IMR-90 (cell line): ENCODE measurements around the gene PLCH1. TPM values are rescaled to one million over a fixed set of nuclear protein-coding genes. Genes with fewer than 3 reads are reported as not detected.

Source experiments
- ATAC-seq: fragments of 200-7000 bp; cut with Tn5 transposase; 2 replicates; pipeline ENCODE4 v1.9.1; 2020; ENCODE audit warnings: low read depth, mild to moderate bottlenecking, moderate library complexity
- BruUV-seq: library from RNA; stranded (reverse); fragments of 400-500 nt; replicated peaks from 2 replicates; lab custom pipeline; 2021; lab: Mats Ljungman, UMichigan
- CTCF ChIA-PET: fragments of 300-600 bp; formaldehyde crosslinking; extraction: SDS; loops from one replicate; lab custom pipeline; 2021; ENCODE audit warnings: antibody characterized with exemption; lab: Yijun Ruan, JAX
- POLR2A ChIA-PET: fragments of 300-600 bp; sonication (Branson Sonifier 250); formaldehyde crosslinking; loops from one replicate; lab custom pipeline; 2022; ENCODE audit warnings: antibody characterized with exemption; ENCODE audit not compliant: unreplicated experiment; lab: Charles Lee
- DNase-seq: peaks from one replicate; pipeline ENCODE4 v3.0.0; 2013
- H2AFZ ChIP-seq: replicated peaks from 2 replicates; pipeline ENCODE3; 2013; ENCODE audit warnings: low read length, mild to moderate bottlenecking; ENCODE audit not compliant: poor library complexity
- H2AK5ac ChIP-seq: 2 replicates; pipeline ENCODE4 v1.6.1; 2013; ENCODE audit warnings: low read depth, low read length, inconsistent platforms
- H2AK9ac ChIP-seq: replicated peaks from 2 replicates; pipeline ENCODE3; 2013; ENCODE audit warnings: mild to moderate bottlenecking, low read depth, low read length, moderate library complexity; ENCODE audit not compliant: poor library complexity
- H2BK120ac ChIP-seq: 2 replicates; pipeline ENCODE4 v1.6.1; 2013; ENCODE audit warnings: low read depth, low read length, inconsistent platforms
- H2BK15ac ChIP-seq: 3 replicates; pipeline ENCODE4 v1.6.1; 2013; ENCODE audit warnings: low read depth, low read length, inconsistent platforms
- H2BK20ac ChIP-seq: 2 replicates; pipeline ENCODE4 v1.6.1; 2013; ENCODE audit warnings: low read depth, mild to moderate bottlenecking, inconsistent platforms, low read length, moderate library complexity
- H2BK5ac ChIP-seq: 2 replicates; pipeline ENCODE4 v1.6.1; 2013; ENCODE audit warnings: mild to moderate bottlenecking, low read depth, low read length, inconsistent platforms; ENCODE audit not compliant: poor library complexity, severe bottlenecking
- H3K14ac ChIP-seq: replicated peaks from 2 replicates; pipeline ENCODE4 v1.6.1; 2013; ENCODE audit warnings: low read depth, low read length, inconsistent platforms
- H3K18ac ChIP-seq: 2 replicates; pipeline ENCODE4 v1.6.1; 2013; ENCODE audit warnings: low read depth, low read length, control low read depth
- H3K23ac ChIP-seq: 2 replicates; pipeline ENCODE4 v1.6.1; 2013; ENCODE audit warnings: low read depth, low read length, inconsistent platforms
- H3K27ac ChIP-seq: 2 replicates; pipeline ENCODE4 v1.5.1; 2013; ENCODE audit warnings: mild to moderate bottlenecking, control low read depth, low read length; ENCODE audit not compliant: insufficient read depth
- H3K27me3 ChIP-seq: 2 replicates; pipeline ENCODE4 v1.6.1; 2013; ENCODE audit warnings: low read length; ENCODE audit not compliant: control insufficient read depth, insufficient read depth
- H3K36me3 ChIP-seq: 2 replicates; pipeline ENCODE4 v1.6.1; 2013; ENCODE audit warnings: low read length, mixed read lengths; ENCODE audit not compliant: control insufficient read depth, insufficient read depth
- H3K4ac ChIP-seq: 2 replicates; pipeline ENCODE4 v1.6.1; 2013; ENCODE audit warnings: low read depth, low read length, inconsistent platforms
- H3K4me1 ChIP-seq: 2 replicates; pipeline ENCODE4 v1.6.1; 2013; ENCODE audit warnings: low read length, mixed read lengths; ENCODE audit not compliant: control insufficient read depth, insufficient read depth
- H3K4me2 ChIP-seq: 2 replicates; pipeline ENCODE4 v1.6.1; 2013; ENCODE audit warnings: low read depth, mild to moderate bottlenecking, control low read depth, low read length, moderate library complexity
- H3K4me3 ChIP-seq: 2 replicates; pipeline ENCODE4 v1.5.1; 2013; ENCODE audit warnings: low read depth, mild to moderate bottlenecking, control low read depth, low read length, moderate library complexity; ENCODE audit not compliant: insufficient read depth
- H3K56ac ChIP-seq: 2 replicates; pipeline ENCODE4 v1.6.1; 2013; ENCODE audit warnings: low read length, inconsistent platforms; ENCODE audit not compliant: insufficient read depth; ENCODE audit errors: extremely low read depth
- H3K79me1 ChIP-seq, 2 experiments: 2 replicates each; pipeline ENCODE4 v1.6.1; 2013; ENCODE audit warnings: low read length in 2 of 2, inconsistent platforms in 1 of 2, low read depth in 1 of 2
- H3K9ac ChIP-seq: 2 replicates; pipeline ENCODE4 v1.6.1; 2013; ENCODE audit warnings: low read depth, low read length, control low read depth
- H3K9me1 ChIP-seq: 2 replicates; pipeline ENCODE4 v1.6.1; 2013; ENCODE audit warnings: low read length, inconsistent platforms; ENCODE audit not compliant: insufficient read depth
- H3K9me3 ChIP-seq: 2 replicates; pipeline ENCODE4 v1.6.1; 2013; ENCODE audit warnings: low read length; ENCODE audit not compliant: control insufficient read depth, insufficient read depth
- H4K20me1 ChIP-seq: 2 replicates; pipeline ENCODE4 v1.6.1; 2013; ENCODE audit warnings: low read length, inconsistent platforms; ENCODE audit not compliant: insufficient read depth
- H4K5ac ChIP-seq: 2 replicates; pipeline ENCODE4 v1.6.1; 2013; ENCODE audit warnings: mild to moderate bottlenecking, low read depth, low read length, control low read depth
- H4K8ac ChIP-seq, 2 experiments: 2 replicates each; pipeline ENCODE4 v1.6.1; 2013; ENCODE audit warnings: low read depth in 2 of 2, low read length in 2 of 2, control low read depth in 1 of 2, inconsistent platforms in 1 of 2
- H4K91ac ChIP-seq: 2 replicates; pipeline ENCODE4 v1.6.1; 2013; ENCODE audit warnings: low read depth, low read length, inconsistent platforms; ENCODE audit not compliant: insufficient read depth
- CEBPB ChIP-seq: IDR thresholded peaks from 2 replicates; pipeline ENCODE4 v1.6.1; 2012; ENCODE audit warnings: low read depth, low read length, improper control_type of control experiment
- CHD1 ChIP-seq: IDR thresholded peaks from 2 replicates; pipeline ENCODE4 v1.6.1; 2012; ENCODE audit warnings: low read depth, low read length, improper control_type of control experiment
- ELK1 ChIP-seq: fragments of 150-350 bp; IDR thresholded peaks from 2 replicates; pipeline ENCODE4 v1.6.1; 2016; ENCODE audit warnings: low read depth, mild to moderate bottlenecking, low read length, moderate library complexity, borderline replicate concordance
- FOS ChIP-seq: fragments of 150-350 bp; IDR thresholded peaks from 2 replicates; pipeline ENCODE4 v1.6.1; 2016; ENCODE audit warnings: low read depth, low read length
- MAFK ChIP-seq: IDR thresholded peaks from 2 replicates; pipeline ENCODE4 v1.6.1; 2012; ENCODE audit warnings: low read depth, low read length, improper control_type of control experiment
- MAZ ChIP-seq: IDR thresholded peaks from 2 replicates; pipeline ENCODE4 v1.6.1; 2012; ENCODE audit warnings: low read depth, mild to moderate bottlenecking, low read length, improper control_type of control experiment, moderate library complexity, borderline replicate concordance
- MXI1 ChIP-seq: IDR thresholded peaks from 2 replicates; pipeline ENCODE4 v1.6.1; 2012; ENCODE audit warnings: low read depth, mild to moderate bottlenecking, low read length, moderate library complexity, borderline replicate concordance
- POLR2A ChIP-seq: IDR thresholded peaks from 2 replicates; pipeline ENCODE4 v1.6.1; 2012; ENCODE audit warnings: mild to moderate bottlenecking, low read depth, low read length
- RAD21 ChIP-seq: IDR thresholded peaks from 2 replicates; pipeline ENCODE4 v1.6.1; 2012; ENCODE audit warnings: low read length, improper control_type of control experiment
- RCOR1 ChIP-seq: IDR thresholded peaks from 2 replicates; pipeline ENCODE4 v1.6.1; 2012; ENCODE audit warnings: mild to moderate bottlenecking, low read length, improper control_type of control experiment; ENCODE audit not compliant: insufficient replicate concordance
- SMC3 ChIP-seq: fragments of 150-350 bp; IDR thresholded peaks from 2 replicates; pipeline ENCODE4 v1.6.1; 2016; ENCODE audit warnings: low read depth, mild to moderate bottlenecking, antibody characterized with exemption, low read length, moderate library complexity
- WGBS, 2 experiments: methylation state at CpG; one replicate each; pipeline versions ENCODE4 v1.1.5 to v1.1.7; 2013; ENCODE audit warnings: missing lambda C conversion rate in 2 of 2; ENCODE audit not compliant: insufficient read length in 1 of 2; ENCODE audit errors: extremely low coverage in 2 of 2; 5-methylcytosine and 5-hydroxymethylcytosine counted together
- dilution Hi-C: fragments of 300-500 bp; cut with HindIII; formaldehyde crosslinking; loops from one replicate; pipeline ENCODE4 v1.14.3; 2018; ENCODE audit warnings: low sequenced_read_pairs; ENCODE audit not compliant: unreplicated experiment
- in situ Hi-C: fragments of 300-500 bp; cut with MboI; formaldehyde crosslinking; loops from 3 replicates; pipeline ENCODE4 v1.14.3; 2019; ENCODE audit warnings: low sequenced_read_pairs, inconsistent platforms, mixed read lengths
- intact Hi-C: fragments of 100-400 bp; cut with micrococcal nuclease; formaldehyde crosslinking; loops from 2 replicates; pipeline ENCODE4 v1.10.0; 2022
- polyA plus RNA-seq, 3 experiments: library from polyadenylated mRNA; depleted of rRNA; stranded (reverse); fragments of >200 nt; gene quantifications; 2 replicates each; pipeline ENCODE4 v1.2.3, GENCODE V29; 2012; ENCODE audit warnings: low replicate concordance in 1 of 3
- total RNA-seq: library from RNA; depleted of rRNA; stranded (reverse); fragments of >200 nt; gene quantifications from 2 replicates; pipeline ENCODE4 v1.2.3, GENCODE V29; 2012
- TF ChIP-seq, protein P1 (sequence below): conservative IDR thresholded peaks from 2 replicates; pipeline ENCODE4 v1.5.1; 2012; ENCODE audit warnings: mild to moderate bottlenecking, low read depth, low read length, improper control_type of control experiment

The PLCH1 gene
- total and polyA plus RNA-seq, 2 of the 4 experiments (the other 2 are of a cell fraction): not detected

- no peak for DNase-seq
- intact Hi-C loops: no loop called here
- no peak for TF ChIP-seq RAD21
- TF ChIP-seq MAZ: no peak
- no peak for TF ChIP-seq CEBPB
- no peak for TF ChIP-seq MAFK
- no peak for TF ChIP-seq FOS
- no peak for TF ChIP-seq POLR2A
- no peak for TF ChIP-seq RCOR1
- TF ChIP-seq, protein P1, sequence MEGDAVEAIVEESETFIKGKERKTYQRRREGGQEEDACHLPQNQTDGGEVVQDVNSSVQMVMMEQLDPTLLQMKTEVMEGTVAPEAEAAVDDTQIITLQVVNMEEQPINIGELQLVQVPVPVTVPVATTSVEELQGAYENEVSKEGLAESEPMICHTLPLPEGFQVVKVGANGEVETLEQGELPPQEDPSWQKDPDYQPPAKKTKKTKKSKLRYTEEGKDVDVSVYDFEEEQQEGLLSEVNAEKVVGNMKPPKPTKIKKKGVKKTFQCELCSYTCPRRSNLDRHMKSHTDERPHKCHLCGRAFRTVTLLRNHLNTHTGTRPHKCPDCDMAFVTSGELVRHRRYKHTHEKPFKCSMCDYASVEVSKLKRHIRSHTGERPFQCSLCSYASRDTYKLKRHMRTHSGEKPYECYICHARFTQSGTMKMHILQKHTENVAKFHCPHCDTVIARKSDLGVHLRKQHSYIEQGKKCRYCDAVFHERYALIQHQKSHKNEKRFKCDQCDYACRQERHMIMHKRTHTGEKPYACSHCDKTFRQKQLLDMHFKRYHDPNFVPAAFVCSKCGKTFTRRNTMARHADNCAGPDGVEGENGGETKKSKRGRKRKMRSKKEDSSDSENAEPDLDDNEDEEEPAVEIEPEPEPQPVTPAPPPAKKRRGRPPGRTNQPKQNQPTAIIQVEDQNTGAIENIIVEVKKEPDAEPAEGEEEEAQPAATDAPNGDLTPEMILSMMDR: no peak
- no peak for TF ChIP-seq SMC3
- no peak for TF ChIP-seq MXI1
- no peak for TF ChIP-seq ELK1
- TF ChIP-seq CHD1: no peak
Observed at GRCh38 chr3:155604126-155604525, 140.7 kb downstream of the PLCH1 start.

More at GRCh38 chr3:155604126-155604525, 140.7 kb downstream of the PLCH1 start:
- H3K36me3 ChIP-seq: no peaks in the 10 kb centered on the region
- H2AK9ac ChIP-seq: no peak overlapping the region
- H3K79me1 ChIP-seq: no peaks in the 10 kb centered on the region
- no peak overlapping the region for H2AK5ac ChIP-seq
- no TSS peak for BruUV-seq
- H3K14ac ChIP-seq: no peak overlapping the region
- no peak overlapping the region for H3K4ac ChIP-seq
- no peak overlapping the region for H3K18ac ChIP-seq
- no peak overlapping the region for H3K4me3 ChIP-seq
- H3K27ac ChIP-seq: no peak overlapping the region
- H3K9ac ChIP-seq: no peak overlapping the region
- H2AFZ ChIP-seq: no peak overlapping the region
- H4K5ac ChIP-seq: no peak overlapping the region
- no peaks in the 10 kb centered on the region for H3K9me1 ChIP-seq
- H3K27me3 ChIP-seq: no peaks in the 10 kb centered on the region
- no peak for ATAC-seq
- H3K56ac ChIP-seq: no peak overlapping the region
- ChIA-PET POLR2A (no interaction called here), CTCF (no interaction called here)
- no peak overlapping the region for H4K8ac ChIP-seq
- H4K20me1 ChIP-seq: no peaks in the 10 kb centered on the region
- no peak overlapping the region for H2BK15ac ChIP-seq
- peaks cover 5% of the 10 kb centered on the region; the same call in 1 of the 2 replicates for H3K9me3 ChIP-seq
- no peak overlapping the region for H3K23ac ChIP-seq
- H2BK120ac ChIP-seq: no peak overlapping the region
- H2BK5ac ChIP-seq: no peak overlapping the region
- no CpG with 5 or more reads among the region's 2 CpGs for WGBS, 2 experiments
- H3K4me2 ChIP-seq: no peak overlapping the region
- H4K91ac ChIP-seq: no peak overlapping the region
- in situ Hi-C loops (no loop called here), dilution Hi-C loops (no loop called here)
- H2BK20ac ChIP-seq: no peak overlapping the region
- H3K4me1 ChIP-seq: no peaks in the 10 kb centered on the region
